Neural cell (in vitro differentiated cells): Measurements from ENCODE around the gene PALMD. TPM values are rescaled to one million over a fixed set of nuclear protein-coding genes. Genes with fewer than 3 reads are reported as not detected.

Experiments
- H2AFZ ChIP-seq: fragments of 200-600, 300-800 bp; sonication (generic), shearing (Covaris generic); 2 replicates; pipeline ENCODE4 v1.6.0; 2014; ENCODE audit warnings: low read depth, mild to moderate bottlenecking, antibody characterized with exemption, low read length, moderate library complexity
- H3F3A ChIP-seq: fragments of 200-600 bp; shearing (Covaris generic); 2 replicates; pipeline ENCODE4 v1.6.1; 2016; ENCODE audit warnings: mild to moderate bottlenecking, moderate library complexity, mixed read lengths, antibody characterized with exemption, low read length; ENCODE audit not compliant: insufficient read depth, poor library complexity, severe bottlenecking
- H3K27ac ChIP-seq: fragments of 200-600, 300-800 bp; sonication (generic), shearing (Covaris generic); 2 replicates; pipeline ENCODE4 v1.5.1; 2014; ENCODE audit warnings: mild to moderate bottlenecking, low read length, moderate library complexity
- H3K27me3 ChIP-seq: fragments of 300-800, 200-600 bp; sonication (generic), shearing (Covaris generic); 2 replicates; pipeline ENCODE4 v1.6.0; 2014; ENCODE audit warnings: mild to moderate bottlenecking, low read depth, low read length, moderate library complexity; ENCODE audit not compliant: insufficient read depth
- H3K36me3 ChIP-seq: fragments of 300-800, 200-600 bp; sonication (generic), shearing (Covaris generic); 2 replicates; pipeline ENCODE4 v1.5.1; 2014; ENCODE audit warnings: mild to moderate bottlenecking, antibody characterized with exemption, low read length, moderate library complexity; ENCODE audit not compliant: insufficient read depth
- H3K4me2 ChIP-seq: fragments of 300-800, 200-600 bp; sonication (generic), shearing (Covaris generic); 2 replicates; pipeline ENCODE4 v1.6.0; 2014; ENCODE audit warnings: mild to moderate bottlenecking, low read length
- H3K4me3 ChIP-seq: fragments of 300-800, 200-600 bp; sonication (generic), shearing (Covaris generic); 2 replicates; pipeline ENCODE4 v1.5.1; 2014; ENCODE audit warnings: mild to moderate bottlenecking, low read length, moderate library complexity
- H3K79me2 ChIP-seq: fragments of 200-600 bp; shearing (Covaris generic); replicated peaks from 2 replicates; pipeline ENCODE4 v1.6.0; 2014; ENCODE audit warnings: mild to moderate bottlenecking, low read length, moderate library complexity; ENCODE audit not compliant: insufficient read depth
- H3K9ac ChIP-seq: fragments of 300-800, 200-600 bp; sonication (generic), shearing (Covaris generic); 2 replicates; pipeline ENCODE4 v1.6.1; 2016; ENCODE audit warnings: mild to moderate bottlenecking, low read length, mixed read lengths
- H3K9me2 ChIP-seq: fragments of 200-600 bp; shearing (Covaris generic); 2 replicates; pipeline ENCODE4 v1.6.1; 2016; ENCODE audit warnings: mild to moderate bottlenecking, low read length, mixed read lengths; ENCODE audit not compliant: insufficient read depth
- H3K9me3 ChIP-seq: fragments of 200-600, 300-800 bp; sonication (generic), shearing (Covaris generic); 2 replicates; pipeline ENCODE4 v1.6.1; 2016; ENCODE audit warnings: mild to moderate bottlenecking, mixed run types, low read length, moderate library complexity, mixed read lengths
- H4K20me1 ChIP-seq: fragments of 200-600 bp; shearing (Covaris generic); 2 replicates; pipeline ENCODE4 v1.6.1; 2016; ENCODE audit warnings: mild to moderate bottlenecking, mixed run types; ENCODE audit not compliant: insufficient read depth
- CTCF ChIP-seq: fragments of 450-650 bp; IDR thresholded peaks from 2 replicates; pipeline ENCODE4 v1.5.1; 2014; ENCODE audit warnings: antibody characterized with exemption, mild to moderate bottlenecking, moderate library complexity; ENCODE audit not compliant: poor library complexity, severe bottlenecking
- EP300 ChIP-seq: fragments of 450-650 bp; conservative IDR thresholded peaks from 2 replicates; pipeline ENCODE4 v1.6.1; 2014; ENCODE audit warnings: antibody characterized with exemption, mild to moderate bottlenecking, moderate library complexity; ENCODE audit not compliant: poor library complexity, severe bottlenecking
- EZH2 ChIP-seq: fragments of 200-600, 300-800 bp; shearing (Covaris generic), sonication (generic); IDR thresholded peaks from 2 replicates; pipeline ENCODE4 v1.6.1; 2014; ENCODE audit warnings: antibody characterized with exemption, low read length, borderline replicate concordance, mild to moderate bottlenecking; ENCODE audit not compliant: insufficient read depth, poor library complexity, severe bottlenecking
- MXI1 ChIP-seq: fragments of 450-650 bp; conservative IDR thresholded peaks from 2 replicates; pipeline ENCODE4 v1.6.1; 2014; ENCODE audit warnings: antibody characterized with exemption, mild to moderate bottlenecking; ENCODE audit not compliant: poor library complexity, severe bottlenecking
- POLR2AphosphoS5 ChIP-seq: IDR thresholded peaks from 2 replicates; pipeline ENCODE4 v1.6.1; 2012
- RAD21 ChIP-seq: fragments of 450-650 bp; conservative IDR thresholded peaks from 2 replicates; pipeline ENCODE4 v1.6.1; 2014; ENCODE audit warnings: antibody characterized with exemption, mild to moderate bottlenecking, moderate library complexity
- REST ChIP-seq: IDR thresholded peaks from 2 replicates; pipeline ENCODE4 v1.6.1; 2012; ENCODE audit warnings: borderline replicate concordance
- SMC3 ChIP-seq: fragments of 450-650 bp; conservative IDR thresholded peaks from 2 replicates; pipeline ENCODE4 v1.6.1; 2014; ENCODE audit warnings: antibody characterized with exemption, mild to moderate bottlenecking, moderate library complexity; ENCODE audit not compliant: poor library complexity
- TAF1 ChIP-seq: IDR thresholded peaks from 2 replicates; pipeline ENCODE4 v1.6.1; 2012; ENCODE audit warnings: low read depth
- polyA plus RNA-seq: library from polyadenylated mRNA; depleted of rRNA; stranded (reverse); fragments of >200 nt; gene quantifications from 2 replicates; pipeline ENCODE4 v1.2.3, GENCODE V29; 2014

The PALMD gene
- polyA plus RNA-seq, 1 donor from 2014 or later = 19.4 TPM

GRCh38 chr1:99725996-99726395, 80.1 kb downstream of the PALMD start:
- Histone ChIP-seq H3K36me3 (no peaks in the 10 kb centered on the region), H3K27me3 (no peaks in the 10 kb centered on the region), H3K79me2 (no peaks in the 10 kb centered on the region), H3K9me2 (no peaks in the 10 kb centered on the region), H3K4me3 (no peak overlapping the region), H3K4me2 (no peak overlapping the region), H3K9ac (no peak overlapping the region), H3F3A (no peaks in the 10 kb centered on the region), H2AFZ (no peak overlapping the region), H4K20me1 (no peaks in the 10 kb centered on the region), H3K27ac (no peak overlapping the region), H3K9me3 (no peaks in the 10 kb centered on the region)
- TF ChIP-seq RAD21 (no peak), REST (no peak), SMC3 (no peak), EZH2 (no peak), POLR2AphosphoS5 (no peak), CTCF (no peak), EP300 (no peak), MXI1 (no peak), TAF1 (no peak)

DNA sequence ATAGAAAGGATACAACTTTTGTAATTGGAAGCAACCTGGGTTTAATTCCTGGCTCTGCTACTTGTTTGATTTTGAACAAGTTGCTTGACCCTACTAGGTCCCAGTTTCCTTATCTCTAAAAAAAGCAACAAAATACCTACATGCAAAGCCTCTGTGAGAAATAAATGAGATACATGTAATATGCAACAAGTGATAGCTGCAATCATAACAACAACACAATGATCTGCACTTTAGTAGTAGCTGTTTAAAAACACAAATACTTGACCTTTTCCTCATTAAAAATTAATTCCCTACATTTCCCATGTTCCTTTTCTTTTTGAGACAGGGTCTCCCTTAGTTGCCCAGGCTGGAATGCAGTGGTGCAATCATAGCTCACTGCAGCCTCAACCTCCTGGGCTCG, 80.5 kb downstream of the PALMD start:
- no peaks in the 10 kb centered on the region for H3F3A ChIP-seq
- no peak overlapping the region for H2AFZ ChIP-seq
- no peaks in the 10 kb centered on the region for H3K79me2 ChIP-seq
- no peaks in the 10 kb centered on the region for H4K20me1 ChIP-seq
- TF ChIP-seq TAF1 (no peak), EP300 (no peak), RAD21 (no peak), REST (no peak), POLR2AphosphoS5 (no peak), MXI1 (no peak), CTCF (no peak), SMC3 (no peak), EZH2 (no peak)
- no peaks in the 10 kb centered on the region for H3K9me2 ChIP-seq
- H3K9me3 ChIP-seq = no peaks in the 10 kb centered on the region
- H3K4me2 ChIP-seq = no peak overlapping the region
- no peaks in the 10 kb centered on the region for H3K36me3 ChIP-seq
- no peaks in the 10 kb centered on the region for H3K27me3 ChIP-seq
- H3K27ac ChIP-seq = no peak overlapping the region
- no peak overlapping the region for H3K4me3 ChIP-seq
- H3K9ac ChIP-seq = no peak overlapping the region
